ENCODE measurements around the gene ARHGAP29.

DNA sequence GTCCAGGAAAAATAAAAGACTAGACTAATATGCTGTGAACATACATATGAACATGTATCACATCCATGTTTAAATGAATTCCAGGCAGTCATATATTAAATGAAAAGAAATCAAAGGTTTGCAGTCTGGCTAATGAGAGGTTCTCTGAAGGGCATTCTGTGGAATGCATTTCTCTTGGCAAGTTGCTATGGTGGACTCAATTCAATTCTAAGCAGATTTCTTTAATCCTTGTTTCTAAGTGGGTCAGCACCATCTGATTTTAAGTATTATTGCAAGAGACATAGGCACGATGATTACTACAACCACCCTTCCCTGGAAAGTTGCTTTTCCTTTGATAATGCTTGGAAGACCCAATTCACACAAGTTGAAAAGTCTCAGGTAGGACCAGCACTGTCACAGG is 92.5 kb downstream of the ARHGAP29 start:
- TF ChIP-seq, protein P1, sequence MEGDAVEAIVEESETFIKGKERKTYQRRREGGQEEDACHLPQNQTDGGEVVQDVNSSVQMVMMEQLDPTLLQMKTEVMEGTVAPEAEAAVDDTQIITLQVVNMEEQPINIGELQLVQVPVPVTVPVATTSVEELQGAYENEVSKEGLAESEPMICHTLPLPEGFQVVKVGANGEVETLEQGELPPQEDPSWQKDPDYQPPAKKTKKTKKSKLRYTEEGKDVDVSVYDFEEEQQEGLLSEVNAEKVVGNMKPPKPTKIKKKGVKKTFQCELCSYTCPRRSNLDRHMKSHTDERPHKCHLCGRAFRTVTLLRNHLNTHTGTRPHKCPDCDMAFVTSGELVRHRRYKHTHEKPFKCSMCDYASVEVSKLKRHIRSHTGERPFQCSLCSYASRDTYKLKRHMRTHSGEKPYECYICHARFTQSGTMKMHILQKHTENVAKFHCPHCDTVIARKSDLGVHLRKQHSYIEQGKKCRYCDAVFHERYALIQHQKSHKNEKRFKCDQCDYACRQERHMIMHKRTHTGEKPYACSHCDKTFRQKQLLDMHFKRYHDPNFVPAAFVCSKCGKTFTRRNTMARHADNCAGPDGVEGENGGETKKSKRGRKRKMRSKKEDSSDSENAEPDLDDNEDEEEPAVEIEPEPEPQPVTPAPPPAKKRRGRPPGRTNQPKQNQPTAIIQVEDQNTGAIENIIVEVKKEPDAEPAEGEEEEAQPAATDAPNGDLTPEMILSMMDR (conservative IDR thresholded peaks at IDR 0.05; ENCODE audit: low read depth in 2 of 2) = no peak
- TF ChIP-seq CREB1 (CRISPR knock-in tag; IDR thresholded peaks at IDR 0.05; ENCODE audit: low read depth) = no peak
- no peak for TF ChIP-seq POLR2AphosphoS5 (IDR thresholded peaks at IDR 0.05; ENCODE audit: low read depth)
- no peak for TF ChIP-seq EZH2phosphoT487 (IDR thresholded peaks at IDR 0.05; ENCODE audit: unreplicated experiment)
- no peak for TF ChIP-seq EZH2 (IDR thresholded peaks at IDR 0.05; ENCODE audit: low read depth, unreplicated experiment)
- TF ChIP-seq, protein P2, sequence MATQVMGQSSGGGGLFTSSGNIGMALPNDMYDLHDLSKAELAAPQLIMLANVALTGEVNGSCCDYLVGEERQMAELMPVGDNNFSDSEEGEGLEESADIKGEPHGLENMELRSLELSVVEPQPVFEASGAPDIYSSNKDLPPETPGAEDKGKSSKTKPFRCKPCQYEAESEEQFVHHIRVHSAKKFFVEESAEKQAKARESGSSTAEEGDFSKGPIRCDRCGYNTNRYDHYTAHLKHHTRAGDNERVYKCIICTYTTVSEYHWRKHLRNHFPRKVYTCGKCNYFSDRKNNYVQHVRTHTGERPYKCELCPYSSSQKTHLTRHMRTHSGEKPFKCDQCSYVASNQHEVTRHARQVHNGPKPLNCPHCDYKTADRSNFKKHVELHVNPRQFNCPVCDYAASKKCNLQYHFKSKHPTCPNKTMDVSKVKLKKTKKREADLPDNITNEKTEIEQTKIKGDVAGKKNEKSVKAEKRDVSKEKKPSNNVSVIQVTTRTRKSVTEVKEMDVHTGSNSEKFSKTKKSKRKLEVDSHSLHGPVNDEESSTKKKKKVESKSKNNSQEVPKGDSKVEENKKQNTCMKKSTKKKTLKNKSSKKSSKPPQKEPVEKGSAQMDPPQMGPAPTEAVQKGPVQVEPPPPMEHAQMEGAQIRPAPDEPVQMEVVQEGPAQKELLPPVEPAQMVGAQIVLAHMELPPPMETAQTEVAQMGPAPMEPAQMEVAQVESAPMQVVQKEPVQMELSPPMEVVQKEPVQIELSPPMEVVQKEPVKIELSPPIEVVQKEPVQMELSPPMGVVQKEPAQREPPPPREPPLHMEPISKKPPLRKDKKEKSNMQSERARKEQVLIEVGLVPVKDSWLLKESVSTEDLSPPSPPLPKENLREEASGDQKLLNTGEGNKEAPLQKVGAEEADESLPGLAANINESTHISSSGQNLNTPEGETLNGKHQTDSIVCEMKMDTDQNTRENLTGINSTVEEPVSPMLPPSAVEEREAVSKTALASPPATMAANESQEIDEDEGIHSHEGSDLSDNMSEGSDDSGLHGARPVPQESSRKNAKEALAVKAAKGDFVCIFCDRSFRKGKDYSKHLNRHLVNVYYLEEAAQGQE (IDR thresholded peaks at IDR 0.05; ENCODE audit: unreplicated experiment) = no peak
- no peak for TF ChIP-seq JUNB (IDR thresholded peaks at IDR 0.05; ENCODE audit: unreplicated experiment)
- no peak for TF ChIP-seq ZNF331 (CRISPR knock-in tag; IDR thresholded peaks at IDR 0.05; ENCODE audit: low read depth)
- no peak for TF ChIP-seq STAT1 (IDR thresholded peaks at IDR 0.05; ENCODE audit: unreplicated experiment)
- no peak for TF ChIP-seq NANOG (IDR thresholded peaks at IDR 0.05; ENCODE audit: borderline replicate concordance)
- TF ChIP-seq, protein P3, sequence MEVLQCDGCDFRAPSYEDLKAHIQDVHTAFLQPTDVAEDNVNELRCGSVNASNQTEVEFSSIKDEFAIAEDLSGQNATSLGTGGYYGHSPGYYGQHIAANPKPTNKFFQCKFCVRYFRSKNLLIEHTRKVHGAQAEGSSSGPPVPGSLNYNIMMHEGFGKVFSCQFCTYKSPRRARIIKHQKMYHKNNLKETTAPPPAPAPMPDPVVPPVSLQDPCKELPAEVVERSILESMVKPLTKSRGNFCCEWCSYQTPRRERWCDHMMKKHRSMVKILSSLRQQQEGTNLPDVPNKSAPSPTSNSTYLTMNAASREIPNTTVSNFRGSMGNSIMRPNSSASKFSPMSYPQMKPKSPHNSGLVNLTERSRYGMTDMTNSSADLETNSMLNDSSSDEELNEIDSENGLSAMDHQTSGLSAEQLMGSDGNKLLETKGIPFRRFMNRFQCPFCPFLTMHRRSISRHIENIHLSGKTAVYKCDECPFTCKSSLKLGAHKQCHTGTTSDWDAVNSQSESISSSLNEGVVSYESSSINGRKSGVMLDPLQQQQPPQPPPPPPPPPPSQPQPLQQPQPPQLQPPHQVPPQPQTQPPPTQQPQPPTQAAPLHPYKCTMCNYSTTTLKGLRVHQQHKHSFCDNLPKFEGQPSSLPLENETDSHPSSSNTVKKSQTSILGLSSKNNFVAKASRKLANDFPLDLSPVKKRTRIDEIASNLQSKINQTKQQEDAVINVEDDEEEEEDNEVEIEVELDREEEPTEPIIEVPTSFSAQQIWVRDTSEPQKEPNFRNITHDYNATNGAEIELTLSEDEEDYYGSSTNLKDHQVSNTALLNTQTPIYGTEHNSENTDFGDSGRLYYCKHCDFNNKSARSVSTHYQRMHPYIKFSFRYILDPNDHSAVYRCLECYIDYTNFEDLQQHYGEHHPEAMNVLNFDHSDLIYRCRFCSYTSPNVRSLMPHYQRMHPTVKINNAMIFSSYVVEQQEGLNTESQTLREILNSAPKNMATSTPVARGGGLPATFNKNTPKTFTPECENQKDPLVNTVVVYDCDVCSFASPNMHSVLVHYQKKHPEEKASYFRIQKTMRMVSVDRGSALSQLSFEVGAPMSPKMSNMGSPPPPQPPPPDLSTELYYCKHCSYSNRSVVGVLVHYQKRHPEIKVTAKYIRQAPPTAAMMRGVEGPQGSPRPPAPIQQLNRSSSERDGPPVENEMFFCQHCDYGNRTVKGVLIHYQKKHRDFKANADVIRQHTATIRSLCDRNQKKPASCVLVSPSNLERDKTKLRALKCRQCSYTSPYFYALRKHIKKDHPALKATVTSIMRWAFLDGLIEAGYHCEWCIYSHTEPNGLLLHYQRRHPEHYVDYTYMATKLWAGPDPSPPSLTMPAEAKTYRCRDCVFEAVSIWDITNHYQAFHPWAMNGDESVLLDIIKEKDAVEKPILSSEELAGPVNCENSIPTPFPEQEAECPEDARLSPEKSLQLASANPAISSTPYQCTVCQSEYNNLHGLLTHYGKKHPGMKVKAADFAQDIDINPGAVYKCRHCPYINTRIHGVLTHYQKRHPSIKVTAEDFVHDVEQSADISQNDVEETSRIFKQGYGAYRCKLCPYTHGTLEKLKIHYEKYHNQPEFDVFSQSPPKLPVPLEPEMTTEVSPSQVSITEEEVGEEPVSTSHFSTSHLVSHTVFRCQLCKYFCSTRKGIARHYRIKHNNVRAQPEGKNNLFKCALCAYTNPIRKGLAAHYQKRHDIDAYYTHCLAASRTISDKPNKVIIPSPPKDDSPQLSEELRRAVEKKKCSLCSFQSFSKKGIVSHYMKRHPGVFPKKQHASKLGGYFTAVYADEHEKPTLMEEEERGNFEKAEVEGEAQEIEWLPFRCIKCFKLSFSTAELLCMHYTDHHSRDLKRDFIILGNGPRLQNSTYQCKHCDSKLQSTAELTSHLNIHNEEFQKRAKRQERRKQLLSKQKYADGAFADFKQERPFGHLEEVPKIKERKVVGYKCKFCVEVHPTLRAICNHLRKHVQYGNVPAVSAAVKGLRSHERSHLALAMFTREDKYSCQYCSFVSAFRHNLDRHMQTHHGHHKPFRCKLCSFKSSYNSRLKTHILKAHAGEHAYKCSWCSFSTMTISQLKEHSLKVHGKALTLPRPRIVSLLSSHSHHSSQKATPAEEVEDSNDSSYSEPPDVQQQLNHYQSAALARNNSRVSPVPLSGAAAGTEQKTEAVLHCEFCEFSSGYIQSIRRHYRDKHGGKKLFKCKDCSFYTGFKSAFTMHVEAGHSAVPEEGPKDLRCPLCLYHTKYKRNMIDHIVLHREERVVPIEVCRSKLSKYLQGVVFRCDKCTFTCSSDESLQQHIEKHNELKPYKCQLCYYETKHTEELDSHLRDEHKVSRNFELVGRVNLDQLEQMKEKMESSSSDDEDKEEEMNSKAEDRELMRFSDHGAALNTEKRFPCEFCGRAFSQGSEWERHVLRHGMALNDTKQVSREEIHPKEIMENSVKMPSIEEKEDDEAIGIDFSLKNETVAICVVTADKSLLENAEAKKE (CRISPR knock-in tag; IDR thresholded peaks at IDR 0.05) = no peak
- no peak for TF ChIP-seq ZNF114 (CRISPR knock-in tag; IDR thresholded peaks at IDR 0.05)
- TF ChIP-seq, protein P4, sequence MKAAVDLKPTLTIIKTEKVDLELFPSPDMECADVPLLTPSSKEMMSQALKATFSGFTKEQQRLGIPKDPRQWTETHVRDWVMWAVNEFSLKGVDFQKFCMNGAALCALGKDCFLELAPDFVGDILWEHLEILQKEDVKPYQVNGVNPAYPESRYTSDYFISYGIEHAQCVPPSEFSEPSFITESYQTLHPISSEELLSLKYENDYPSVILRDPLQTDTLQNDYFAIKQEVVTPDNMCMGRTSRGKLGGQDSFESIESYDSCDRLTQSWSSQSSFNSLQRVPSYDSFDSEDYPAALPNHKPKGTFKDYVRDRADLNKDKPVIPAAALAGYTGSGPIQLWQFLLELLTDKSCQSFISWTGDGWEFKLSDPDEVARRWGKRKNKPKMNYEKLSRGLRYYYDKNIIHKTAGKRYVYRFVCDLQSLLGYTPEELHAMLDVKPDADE (IDR thresholded peaks at IDR 0.05) = no peak

Measured in GM23338 (cell line).